Pancreas (tissue), 10 donors: Measurements from ENCODE around the gene DTNBP1. TPM values are rescaled to one million over a fixed set of nuclear protein-coding genes. Genes with fewer than 3 reads are reported as not detected.
A peak's percentile ranks its signal among the peaks of the same experiment; 100 is the strongest.

Source experiments
- ATAC-seq, 4 donors: fragments of 200-7000 bp; cut with Tn5 transposase; one replicate each; pipeline versions ENCODE4 v1.8.0 to v1.9.1; 2020; ENCODE audit warnings: mild to moderate bottlenecking in 4 of 4, moderate library complexity in 4 of 4
- DNase-seq, 6 donors: peaks; one replicate each; pipeline ENCODE4 v3.0.0-alpha.2; 2020
- FAIRE-seq: peaks from 2 replicates; lab custom pipeline; 2012; peaks lifted over from hg19 to GRCh38; lab: Jason Lieb, UNC
- H3K27ac ChIP-seq, 4 donors: fragments of 200-600 bp; sonication (generic); 1 replicate in 3 of 4; 2 replicates in 1 of 4; pipeline versions ENCODE4 v1.5.0 to v1.8.0; 2020
- H3K27me3 ChIP-seq, 4 donors: fragments of 200-600 bp; one replicate each; pipeline ENCODE4 v1.8.0; 2021
- H3K36me3 ChIP-seq, 3 donors: fragments of 200-600 bp; sonication (generic) in 1 of 3; one replicate each; pipeline versions ENCODE4 v1.5.0 to v1.8.0; 2020 to 2021
- H3K4me1 ChIP-seq, 3 donors: fragments of 200-600 bp; one replicate each; pipeline ENCODE4 v1.8.0; 2021
- H3K4me3 ChIP-seq, 4 donors: fragments of 200-600 bp; sonication (generic) in 2 of 4; one replicate each; pipeline versions ENCODE4 v1.5.0 to v1.8.0; 2020 to 2021
- H3K9me3 ChIP-seq, 4 donors: fragments of 200-600 bp; one replicate each; pipeline ENCODE4 v1.8.0; 2021
- CTCF ChIP-seq, 4 donors: fragments of 200-600 bp; sonication (generic) in 3 of 4; IDR thresholded peaks; one replicate each; pipeline versions ENCODE4 v1.5.0 to v1.8.0; 2021; ENCODE audit warnings: antibody characterized with exemption in 4 of 4
- WGBS, 2 donors: extraction: QIAGEN DNeasy Blood & Tissue Kit; methylation state at CpG; one replicate each; pipeline ENCODE4 v1.1.7; 2013; 5-methylcytosine and 5-hydroxymethylcytosine counted together
- intact Hi-C, 3 donors: fragments of 100-400 bp; cut with DNase I; formaldehyde crosslinking; loops; one replicate each; pipeline versions ENCODE4 v1.11.1 to v1.14.2; 2022
- polyA plus RNA-seq, 2 donors: library from polyadenylated mRNA; stranded (reverse); fragments of 200-250 nt; gene quantifications; one replicate each; pipeline ENCODE4 v1.2.3, GENCODE V29; 2013
- total RNA-seq, 6 donors: library from RNA; stranded (reverse); fragmentation: NEBNext Ultra II Directional in 4 of 6; extraction: Animal tissue kit (Norgen Biotek cat#: 25700) in 4 of 6; gene quantifications; one replicate each; pipeline versions ENCODE4 v1.2.1 to v1.2.4, GENCODE V29; 2021 to 2023
- donor health status: healthy with polysubstance abuse.
- donor health status: DM: no; HTN: no; CAD: no; lungs with moderate emphysema.
- donor health status: DM: no; HTN: no; CAD: no.
- donor health status: control.
- donor health status: control.
- donor health status: Bipolar disorder and iron deficiency.
- donor health status: DM: yes; HTN: yes; CAD: no.
- donor health status: DM: no; HTN: no; CAD: no.
- donor health status: DM: no; HTN: no; CAD: no.
- donor health status: DM: yes; HTN: yes; CAD: no.

Gene DTNBP1
- total and polyA plus RNA-seq, 8 donors: 6.5 to 11.5 (median 8.0) TPM

DNA sequence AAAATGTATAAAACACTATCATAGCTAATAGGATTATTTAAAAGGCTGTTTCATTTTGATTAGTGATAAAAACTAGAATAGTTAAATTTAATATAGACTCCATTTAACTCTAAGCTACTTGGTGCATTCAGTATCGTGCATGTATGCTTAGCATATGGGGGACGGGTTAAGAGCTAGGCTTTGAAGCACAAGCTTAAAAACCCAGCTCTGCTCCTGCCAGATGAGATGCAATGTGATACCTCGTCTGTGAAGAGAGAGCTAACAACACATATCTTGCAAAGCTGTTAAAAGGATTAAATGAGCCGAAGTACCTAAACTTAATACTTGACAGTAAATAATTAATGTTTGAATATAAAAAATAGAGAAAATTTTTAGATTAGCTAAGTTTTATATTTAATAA, 42.2 kb downstream of the DTNBP1 start:
- no peaks in the 10 kb centered on the region for H3K36me3 ChIP-seq
- intact Hi-C loops: loop anchor here in 1 of 3 donors (10.0 kb wide), 1 partner anchor 1406 kb away; no protein-coding TSS in a partner anchor
- H3K9me3 ChIP-seq: no peaks in the 10 kb centered on the region
- ATAC-seq (peak in 2 of 4 donors; percentile 31 to 62), FAIRE-seq (no peak), DNase-seq (no peak)
- peak overlapping the region in 2 of 4 donors; percentile 49 to 50 for H3K27ac ChIP-seq
- peaks cover 0 to 13% (median 9%) of the 10 kb centered on the region in 3 donors for H3K4me1 ChIP-seq
- H3K4me3 ChIP-seq: no peak overlapping the region
- 67 to 68% methylated on average over 4 of the region's 4 CpGs for WGBS, 2 donors
- no peaks in the 10 kb centered on the region for H3K27me3 ChIP-seq
- TF ChIP-seq CTCF (IDR thresholded peaks at IDR 0.05): no peak

DNA sequence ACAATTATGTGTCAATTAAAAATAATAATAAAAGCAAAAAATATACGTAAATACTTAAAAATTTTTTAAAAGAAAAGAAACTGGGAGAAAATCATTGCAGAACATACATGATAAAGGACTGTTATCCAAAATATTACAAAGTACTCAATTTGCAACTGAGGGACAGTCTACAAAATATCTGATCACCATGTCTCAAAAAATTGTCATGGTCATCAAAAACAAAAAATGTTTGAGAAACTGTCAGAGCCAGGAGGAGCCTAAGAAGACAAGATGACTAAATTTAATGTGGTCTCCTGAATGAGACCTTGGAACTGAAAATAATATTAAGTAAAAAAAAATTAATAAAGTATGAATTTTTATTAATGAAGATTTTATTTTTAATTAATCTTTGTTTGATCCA, 43.5 kb downstream of the DTNBP1 start:
- DNase-seq (no peak), FAIRE-seq (no peak), ATAC-seq (no peak)
- Histone ChIP-seq H3K36me3 (no peaks in the 10 kb centered on the region), H3K27ac (no peak overlapping the region), H3K9me3 (no peaks in the 10 kb centered on the region), H3K4me1 (peaks cover 0 to 13% (median 9%) of the 10 kb centered on the region in 3 donors), H3K4me3 (no peak overlapping the region), H3K27me3 (no peaks in the 10 kb centered on the region)
- 96 to 97% methylated on average over 1 of the region's 1 CpG for WGBS, 2 donors
- intact Hi-C loops: no loop called here
- no peak for TF ChIP-seq CTCF (IDR thresholded peaks at IDR 0.05)

GRCh38 chr6:15618685-15619084, 44.1 kb downstream of the DTNBP1 start:
- no peak for TF ChIP-seq CTCF (IDR thresholded peaks at IDR 0.05)
- DNase-seq (no peak), ATAC-seq (no peak), FAIRE-seq (no peak)
- 94 to 98% methylated on average over 6 of the region's 6 CpGs for WGBS, 2 donors
- peaks cover 0 to 13% (median 9%) of the 10 kb centered on the region in 3 donors for H3K4me1 ChIP-seq
- no peaks in the 10 kb centered on the region for H3K27me3 ChIP-seq
- H3K4me3 ChIP-seq: no peak overlapping the region
- no peaks in the 10 kb centered on the region for H3K9me3 ChIP-seq
- H3K27ac ChIP-seq: no peak overlapping the region
- intact Hi-C loops: no loop called here
- no peaks in the 10 kb centered on the region for H3K36me3 ChIP-seq

- Histone ChIP-seq H3K9me3 (no peaks in the 10 kb centered on the region), H3K27me3 (no peaks in the 10 kb centered on the region), H3K4me1 (peaks cover 0 to 4% (median 3%) of the 10 kb centered on the region in 3 donors), H3K27ac (no peak overlapping the region), H3K36me3 (no peaks in the 10 kb centered on the region), H3K4me3 (no peak overlapping the region)
- WGBS, 2 donors: 85 to 90% methylated on average over 5 of the region's 5 CpGs
- ATAC-seq (no peak), FAIRE-seq (no peak), DNase-seq (no peak)
- intact Hi-C loops: no loop called here
- no peak for TF ChIP-seq CTCF (IDR thresholded peaks at IDR 0.05)
Measured at GRCh38 chr6:15616261-15616660, 46.6 kb downstream of the DTNBP1 start.

GRCh38 chr6:15615802-15616201, 47.0 kb downstream of the DTNBP1 start:
- DNase-seq (no peak), FAIRE-seq (no peak), ATAC-seq (peak; percentile 48 to 75 (median 67))
- H3K27ac ChIP-seq: no peak overlapping the region
- no peaks in the 10 kb centered on the region for H3K4me1 ChIP-seq
- H3K4me3 ChIP-seq: no peak overlapping the region
- no peaks in the 10 kb centered on the region for H3K36me3 ChIP-seq
- intact Hi-C loops: no loop called here
- no peaks in the 10 kb centered on the region for H3K27me3 ChIP-seq
- WGBS, 2 donors: 66 to 70% methylated on average over 2 of the region's 2 CpGs
- H3K9me3 ChIP-seq: no peaks in the 10 kb centered on the region
- TF ChIP-seq CTCF (IDR thresholded peaks at IDR 0.05): no peak
